HEK293T (cell line): Measurements from ENCODE around the gene TANC1.

Experiments
- CTCF ChIA-PET: fragments of 350-600 bp; formaldehyde crosslinking; extraction: SDS; loops from one replicate; lab custom pipeline; 2021; ENCODE audit warnings: antibody characterized with exemption, inconsistent platforms; lab: Yijun Ruan, JAX
- POLR2A ChIA-PET: fragments of 350-600 bp; formaldehyde crosslinking; extraction: SDS; loops from one replicate; lab custom pipeline; 2020; ENCODE audit warnings: antibody characterized with exemption, inconsistent platforms; lab: Yijun Ruan, JAX
- DNase-seq: peaks from one replicate; pipeline ENCODE4 v3.0.0; 2012; ENCODE audit warnings: mixed read lengths; ENCODE audit errors: extremely low spot score
- ARNT ChIP-seq: fragments of 450-650 bp; IDR thresholded peaks from 2 replicates; pipeline ENCODE4 v1.6.1; 2017; ENCODE audit warnings: mild to moderate bottlenecking
- BHLHE40 ChIP-seq: fragments of 450-650 bp; IDR thresholded peaks from 2 replicates; pipeline ENCODE4 v1.6.1; 2016; ENCODE audit warnings: mild to moderate bottlenecking, moderate library complexity, borderline replicate concordance
- CTBP1 ChIP-seq: fragments of 450-650 bp; IDR thresholded peaks from 2 replicates; pipeline ENCODE4 v1.6.1; 2016; ENCODE audit warnings: borderline replicate concordance
- ELF4 ChIP-seq: fragments of 450-650 bp; IDR thresholded peaks from 2 replicates; pipeline ENCODE4 v1.6.1; 2017; ENCODE audit warnings: antibody characterized with exemption
- FOXA1 ChIP-seq: fragments of 450-650 bp; IDR thresholded peaks from 2 replicates; pipeline ENCODE4 v1.6.1; 2016; ENCODE audit warnings: mild to moderate bottlenecking
- FOXK2 ChIP-seq: fragments of 450-650 bp; IDR thresholded peaks from 2 replicates; pipeline ENCODE4 v1.6.1; 2016; ENCODE audit warnings: mild to moderate bottlenecking
- FOXM1 ChIP-seq: fragments of 450-650 bp; IDR thresholded peaks from 2 replicates; pipeline ENCODE4 v1.6.1; 2017; ENCODE audit warnings: mild to moderate bottlenecking, borderline replicate concordance
- HDGF ChIP-seq: fragments of 450-650 bp; IDR thresholded peaks from 2 replicates; pipeline ENCODE4 v1.6.1; 2017; ENCODE audit warnings: antibody characterized with exemption, borderline replicate concordance
- L3MBTL2 ChIP-seq: fragments of 450-650 bp; conservative IDR thresholded peaks from 2 replicates; pipeline ENCODE4 v1.6.1; 2016; ENCODE audit warnings: mild to moderate bottlenecking
- LEF1 ChIP-seq: fragments of 450-650 bp; IDR thresholded peaks from 2 replicates; pipeline ENCODE4 v1.6.1; 2017; ENCODE audit warnings: mild to moderate bottlenecking, borderline replicate concordance
- NFRKB ChIP-seq: fragments of 450-650 bp; IDR thresholded peaks from 2 replicates; pipeline ENCODE4 v1.6.1; 2016; ENCODE audit warnings: mild to moderate bottlenecking, moderate library complexity
- SP1 ChIP-seq: fragments of 450-650 bp; IDR thresholded peaks from 2 replicates; pipeline ENCODE4 v1.6.1; 2017
- SUZ12 ChIP-seq: fragments of 450-650 bp; IDR thresholded peaks from 2 replicates; pipeline ENCODE4 v1.6.1; 2016; ENCODE audit warnings: mild to moderate bottlenecking
- TARDBP ChIP-seq: fragments of 450-650 bp; IDR thresholded peaks from 2 replicates; pipeline ENCODE4 v1.6.1; 2016
- ZNF384 ChIP-seq: fragments of 450-650 bp; IDR thresholded peaks from 2 replicates; pipeline ENCODE4 v1.6.1; 2016
- TF ChIP-seq, protein P1 (sequence below): fragments of 450-650 bp; IDR thresholded peaks from 2 replicates; pipeline ENCODE4 v1.6.1; 2016

The TANC1 gene

DNA sequence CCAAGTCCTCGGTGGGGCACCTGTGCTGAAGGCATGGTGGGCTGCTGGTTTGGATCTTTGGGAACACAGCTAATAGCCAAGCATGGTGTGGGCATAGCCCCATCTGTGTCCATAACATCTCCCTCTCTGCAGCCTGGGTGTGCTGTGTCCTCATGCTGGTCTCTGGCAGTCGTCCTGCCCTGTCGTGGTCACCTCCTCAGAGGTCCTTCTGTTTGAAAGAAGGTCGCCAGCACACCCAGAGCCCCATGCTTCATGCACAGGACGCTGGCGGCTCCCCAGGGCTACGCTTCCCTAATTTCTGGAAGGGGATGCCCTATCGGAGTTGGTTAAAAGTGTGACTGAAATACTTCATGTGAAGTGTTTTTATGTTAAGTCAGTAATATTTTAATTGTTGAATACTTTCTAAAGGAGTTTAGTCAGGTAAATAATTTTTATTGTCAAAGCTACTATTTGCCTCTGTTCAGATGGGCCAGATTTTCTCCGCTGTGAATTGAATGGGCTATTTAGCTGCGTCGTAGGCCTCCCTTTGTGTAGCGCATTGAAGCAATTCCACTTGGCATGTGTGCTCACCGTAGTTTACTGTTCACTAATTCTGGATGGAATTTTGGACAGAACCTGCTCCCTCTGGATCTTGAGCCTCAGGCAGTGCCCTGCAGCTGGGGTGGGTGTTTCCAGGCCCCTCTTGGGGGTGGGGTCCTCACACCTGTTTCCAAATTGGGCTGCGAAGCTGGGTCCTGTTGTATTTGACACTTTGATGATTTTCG, 236.1 kb downstream of the TANC1 start:
- ChIA-PET CTCF (no interaction called here), POLR2A (no interaction called here)
- no peak for DNase-seq
- TF ChIP-seq ARNT (no peak), ZNF384 (no peak), TARDBP (no peak), SP1 (no peak), FOXM1 (no peak), ELF4 (no peak), HDGF (no peak), FOXA1 (no peak), FOXK2 (no peak)

DNA sequence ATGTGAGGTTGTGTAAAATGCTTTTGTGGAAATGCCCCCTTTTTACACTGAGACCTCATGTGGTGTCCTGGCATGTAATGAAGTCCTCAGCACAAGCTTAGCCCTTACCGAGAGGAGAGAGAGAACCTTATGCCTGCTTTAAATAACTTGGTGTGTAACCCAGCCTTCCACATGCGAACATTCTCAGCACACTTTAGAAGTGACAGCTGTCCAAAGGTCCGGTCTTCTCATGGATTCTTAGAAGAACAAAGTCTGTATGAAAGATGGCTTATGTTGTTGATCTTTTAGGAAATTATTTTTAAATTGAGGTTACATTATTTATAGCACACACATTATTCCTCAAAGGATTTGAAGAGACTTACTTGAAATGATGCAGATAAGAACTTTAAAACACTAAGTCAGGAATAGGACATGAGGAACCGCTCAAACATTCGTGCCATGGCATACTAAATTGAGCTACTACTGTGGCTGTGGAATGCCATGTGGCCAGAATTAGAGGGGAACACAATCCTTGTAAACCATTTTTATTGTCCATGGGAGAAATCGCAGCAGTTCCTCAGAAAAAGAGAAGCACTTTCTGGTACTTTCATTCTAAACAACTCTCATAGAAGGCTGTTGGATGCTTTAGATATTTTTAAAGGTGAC, 238.4 kb downstream of the TANC1 start:
- ChIA-PET POLR2A (no interaction called here), CTCF (no interaction called here)
- TF ChIP-seq HDGF (no peak), FOXM1 (no peak), BHLHE40 (no peak), FOXK2 (no peak), L3MBTL2 (no peak), SP1 (no peak), ZNF384 (no peak), LEF1 (no peak), ELF4 (no peak), SUZ12 (no peak), CTBP1 (no peak), ARNT (no peak), TARDBP (no peak), NFRKB (no peak), FOXA1 (no peak)
- TF ChIP-seq, protein P1, sequence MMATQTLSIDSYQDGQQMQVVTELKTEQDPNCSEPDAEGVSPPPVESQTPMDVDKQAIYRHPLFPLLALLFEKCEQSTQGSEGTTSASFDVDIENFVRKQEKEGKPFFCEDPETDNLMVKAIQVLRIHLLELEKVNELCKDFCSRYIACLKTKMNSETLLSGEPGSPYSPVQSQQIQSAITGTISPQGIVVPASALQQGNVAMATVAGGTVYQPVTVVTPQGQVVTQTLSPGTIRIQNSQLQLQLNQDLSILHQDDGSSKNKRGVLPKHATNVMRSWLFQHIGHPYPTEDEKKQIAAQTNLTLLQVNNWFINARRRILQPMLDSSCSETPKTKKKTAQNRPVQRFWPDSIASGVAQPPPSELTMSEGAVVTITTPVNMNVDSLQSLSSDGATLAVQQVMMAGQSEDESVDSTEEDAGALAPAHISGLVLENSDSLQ = no peak
- DNase-seq = no peak

DNA sequence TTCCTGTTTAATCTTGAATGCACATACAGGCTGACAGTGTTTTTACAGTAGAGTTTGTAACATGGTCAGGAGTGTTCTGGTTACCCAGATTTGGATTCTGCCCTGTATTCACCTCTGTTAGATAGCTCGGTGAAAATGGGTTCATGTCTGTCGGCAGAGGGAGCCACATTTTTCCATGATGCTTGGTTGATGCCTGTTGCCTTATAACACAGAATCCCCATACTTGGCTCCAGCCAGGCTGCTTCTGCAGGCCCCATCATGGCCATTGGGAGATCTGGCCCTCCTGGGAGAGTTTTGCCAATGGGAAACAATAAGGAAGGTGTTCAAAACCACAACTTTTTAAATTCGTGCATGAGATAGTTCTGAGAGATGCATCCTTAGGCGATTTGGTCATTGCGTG, 240.0 kb downstream of the TANC1 start:
- POLR2A ChIA-PET = no interaction called here
- CTCF ChIA-PET = no interaction called here
- no peak for DNase-seq
- TF ChIP-seq LEF1 (no peak), SUZ12 (no peak), FOXA1 (no peak), NFRKB (no peak), TARDBP (no peak), HDGF (no peak), ELF4 (no peak), FOXK2 (no peak)
- TF ChIP-seq, protein P1 = no peak

DNA sequence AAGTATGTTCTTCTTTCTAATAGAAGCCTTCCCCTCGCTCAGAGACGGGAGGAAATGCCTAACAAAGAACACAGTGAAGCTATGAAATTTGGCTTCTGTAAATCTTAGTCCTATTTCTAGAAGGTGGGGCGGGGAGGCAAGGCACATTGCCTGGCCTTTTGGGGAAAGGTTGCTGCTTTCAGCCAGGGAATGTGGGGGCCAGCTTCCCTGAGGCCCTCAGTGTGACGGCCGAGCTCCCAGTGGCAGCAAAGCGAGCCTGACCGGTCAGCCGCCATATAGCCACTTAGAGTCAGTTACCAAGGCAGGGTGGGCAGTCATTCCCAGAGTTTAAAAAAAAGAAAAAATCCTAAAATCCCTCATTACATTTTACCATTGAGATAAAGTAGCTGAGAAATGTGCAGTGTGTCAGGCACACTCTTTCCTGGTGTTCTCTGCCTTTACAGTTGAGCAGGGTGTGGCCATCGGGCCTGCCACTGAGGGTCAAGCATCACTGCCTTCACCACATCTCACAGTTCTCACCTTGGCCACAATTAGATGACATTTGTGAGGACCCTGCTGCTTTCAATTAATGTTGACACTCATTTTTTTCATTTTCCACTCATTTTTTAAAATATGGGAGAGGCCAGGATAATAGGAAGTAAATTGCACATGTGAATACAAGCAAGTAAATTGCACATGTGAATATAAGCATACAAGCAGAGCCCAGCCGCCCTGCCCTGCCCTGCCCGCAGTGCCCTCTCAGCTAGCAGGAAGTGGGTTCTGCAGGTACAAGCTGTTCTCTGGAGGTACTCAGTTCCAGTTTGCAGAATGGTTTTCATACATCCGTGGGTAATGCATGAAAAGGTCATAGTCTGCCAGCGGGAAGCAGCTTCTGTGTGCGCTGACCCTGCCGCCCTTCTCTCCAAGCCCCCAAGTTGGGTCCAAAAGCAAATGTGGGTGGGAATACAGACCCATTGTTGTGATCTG, 241.2 kb downstream of the TANC1 start:
- no peak for TF ChIP-seq TARDBP
- TF ChIP-seq SUZ12 = no peak
- TF ChIP-seq LEF1 = no peak
- no peak for TF ChIP-seq ZNF384
- no peak for TF ChIP-seq NFRKB
- TF ChIP-seq FOXA1 = no peak
- no peak for TF ChIP-seq L3MBTL2
- no peak for TF ChIP-seq ELF4
- no peak for TF ChIP-seq FOXM1
- no peak for TF ChIP-seq BHLHE40
- TF ChIP-seq FOXK2 = no peak
- TF ChIP-seq, protein P1 = no peak
- TF ChIP-seq ARNT = no peak
- CTCF ChIA-PET = interaction anchor here (0.7 kb wide), 1 partner anchor 9 kb away, joined by 3 read pairs; no protein-coding TSS in a partner anchor
- no peak for DNase-seq
- POLR2A ChIA-PET = interaction anchor here (0.6 kb wide), 1 partner anchor 154 kb away, joined by 4 read pairs; no protein-coding TSS in a partner anchor

DNA sequence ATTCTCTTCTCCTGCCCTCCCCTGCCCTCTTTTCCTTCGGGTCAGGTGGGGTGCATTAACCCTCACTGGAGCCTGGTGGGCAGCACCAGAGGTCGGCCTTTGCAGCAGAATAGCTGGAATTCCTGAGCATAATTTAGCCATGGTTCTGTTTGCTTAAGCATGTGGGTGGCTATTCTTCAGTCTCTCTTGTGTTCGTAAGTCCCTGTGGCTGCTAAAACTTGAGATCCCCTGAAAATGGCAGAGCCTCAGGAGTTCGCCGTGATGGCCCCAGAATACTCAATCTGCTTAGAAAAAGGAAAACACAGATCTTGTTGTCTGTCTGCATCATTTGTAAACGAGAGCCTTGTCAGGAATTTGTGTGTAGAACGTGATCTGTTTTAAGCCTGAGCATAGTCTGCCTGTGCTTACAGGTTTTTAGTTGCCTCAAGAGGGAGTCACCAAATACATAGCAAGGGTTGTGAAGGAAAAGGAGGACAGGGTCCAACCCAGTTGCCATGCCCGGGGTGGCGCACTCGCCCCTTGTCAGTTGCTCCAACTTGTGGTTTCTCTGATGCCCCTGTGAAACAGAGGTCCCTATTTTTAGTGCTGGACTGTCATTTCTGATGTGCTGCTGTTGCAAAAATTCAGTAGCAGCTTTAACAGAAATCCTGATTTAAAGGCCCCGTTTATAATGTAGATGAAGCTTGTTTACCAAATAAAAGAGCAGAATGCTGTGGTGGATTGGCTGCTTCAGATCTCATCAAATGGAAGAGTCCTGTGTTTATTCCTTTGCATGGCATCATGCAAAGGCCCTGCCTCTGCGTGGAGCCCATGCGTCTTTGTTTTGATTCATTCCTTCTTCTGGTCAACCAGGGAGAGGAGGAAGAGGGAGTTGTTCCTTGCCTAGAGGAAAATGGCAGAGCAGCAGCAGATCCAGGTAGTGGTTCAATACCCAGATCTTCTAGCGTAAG, 243.3 kb downstream of the TANC1 start:
- DNase-seq = no peak
- ChIA-PET CTCF (no interaction called here), POLR2A (no interaction called here)
- TF ChIP-seq L3MBTL2 = no peak
- TF ChIP-seq HDGF = no peak
- TF ChIP-seq SUZ12 = no peak
- no peak for TF ChIP-seq ZNF384
- TF ChIP-seq BHLHE40 = no peak
- no peak for TF ChIP-seq FOXM1
- no peak for TF ChIP-seq LEF1
- no peak for TF ChIP-seq SP1
- no peak for TF ChIP-seq TARDBP
- no peak for TF ChIP-seq FOXA1
- TF ChIP-seq, protein P1 = no peak
- no peak for TF ChIP-seq CTBP1
- TF ChIP-seq NFRKB = no peak
